NCI-H524 (cell line): ENCODE measurements around the gene STIM2.
A peak's percentile ranks its signal among the peaks of the same experiment; 100 is the strongest.
"Not testable (repeated sequence)": the region's sequence is repeated elsewhere in the genome, so short reads cannot be mapped to it uniquely, and the experiment has no call there.

ENCODE experiments used
- DNase-seq, 2 experiments: peaks; one replicate each; lab custom pipeline; 2025; lab: John Stamatoyannopoulos, UW

Gene STIM2

GRCh38 chr4:27001398-27002164 is 140.9 kb downstream of the STIM2 start:
- no peak for DNase-seq

- no peak for DNase-seq
Measured at GRCh38 chr4:27003642-27004113, 143.0 kb downstream of the STIM2 start.

- DNase-seq: no peak
Measured at GRCh38 chr4:27005501-27005900, 144.9 kb downstream of the STIM2 start.

GRCh38 chr4:27005905-27006590 is 145.4 kb downstream of the STIM2 start:
- no peak for DNase-seq

- DNase-seq: no peak
Measured at GRCh38 chr4:27006646-27007045, 146.0 kb downstream of the STIM2 start.

- DNase-seq: no peak
Measured at GRCh38 chr4:27007507-27007906, 146.9 kb downstream of the STIM2 start.

GRCh38 chr4:27008679-27009078 is 148.0 kb downstream of the STIM2 start:
- DNase-seq: no peak

- DNase-seq: no peak
Measured at GRCh38 chr4:27009539-27009938, 148.9 kb downstream of the STIM2 start.

- DNase-seq: peak; percentile 14 to 66
Measured at GRCh38 chr4:27010334-27010940, 149.8 kb downstream of the STIM2 start.

- DNase-seq: no peak
Measured at GRCh38 chr4:27011401-27011800, 150.8 kb downstream of the STIM2 start.

- DNase-seq: no peak
Measured at GRCh38 chr4:27013012-27013411, 152.4 kb downstream of the STIM2 start.

- DNase-seq: no peak
Measured at GRCh38 chr4:27016551-27016950, 155.9 kb downstream of the STIM2 start.

GRCh38 chr4:27017623-27018022 is 157.0 kb downstream of the STIM2 start:
- no peak for DNase-seq

- no peak for DNase-seq
Measured at GRCh38 chr4:27018076-27018475, 157.4 kb downstream of the STIM2 start.

- DNase-seq: no peak
Measured at GRCh38 chr4:27018910-27019309, 158.3 kb downstream of the STIM2 start.

GRCh38 chr4:27019766-27020165 is 159.1 kb downstream of the STIM2 start:
- no peak for DNase-seq

GRCh38 chr4:27020203-27020602 is 159.6 kb downstream of the STIM2 start:
- DNase-seq: no peak

GRCh38 chr4:27020603-27021002 is 160.0 kb downstream of the STIM2 start:
- DNase-seq: no peak

GRCh38 chr4:27022963-27023362 is 162.3 kb downstream of the STIM2 start:
- DNase-seq: no peak

- no peak for DNase-seq
Measured at GRCh38 chr4:27023366-27023765, 162.7 kb downstream of the STIM2 start.

GRCh38 chr4:27024805-27025204 is 164.2 kb downstream of the STIM2 start:
- peak in 1 of 2 experiments; percentile 12 for DNase-seq

- no peak for DNase-seq
Measured at GRCh38 chr4:27027428-27027827, 166.8 kb downstream of the STIM2 start.

GRCh38 chr4:27035127-27035526 is 174.5 kb downstream of the STIM2 start:
- DNase-seq: not testable (repeated sequence)
